Measurements from ENCODE around the gene MAPKAPK2. TPM values are rescaled to one million over a fixed set of nuclear protein-coding genes. Genes with fewer than 3 reads are reported as not detected.
A peak's percentile ranks its signal among the peaks of the same experiment; 100 is the strongest.

The MAPKAPK2 gene
- total RNA-seq, 1 experiment from 2014 or later, result 96.8 TPM

DNA sequence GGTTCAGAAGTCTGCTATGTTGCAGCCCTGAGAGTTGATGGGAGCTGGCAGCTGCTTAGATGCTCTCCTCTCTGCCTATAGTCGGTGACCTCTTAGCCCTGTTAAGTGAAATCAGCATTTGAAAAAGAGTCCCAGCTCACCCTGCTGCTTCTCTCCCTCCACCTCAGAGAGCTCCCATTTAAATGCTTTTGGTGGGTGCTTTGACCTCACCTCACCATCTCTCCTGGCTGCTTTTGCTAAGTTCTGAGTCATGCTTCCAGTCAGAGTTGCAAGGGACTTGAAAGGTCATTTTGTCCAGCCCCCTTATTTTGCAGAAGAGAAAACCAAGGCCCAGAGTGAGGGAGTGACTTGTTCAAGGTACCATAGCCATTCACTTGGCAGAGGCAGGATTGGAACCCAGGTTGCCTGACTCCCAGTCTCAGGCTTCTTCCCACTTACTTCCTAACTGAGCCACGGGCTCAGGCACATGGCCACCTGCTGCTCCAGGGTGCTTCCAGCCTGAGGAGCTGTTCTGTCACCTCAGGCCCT lies 3.3 kb downstream of the MAPKAPK2 start:
- H3K4me1 Mint-ChIP-seq (ENCODE audit: low read depth, unreplicated experiment), result peaks cover 53% of the 10 kb centered on the region
- intact Hi-C loops (cut with micrococcal nuclease; ENCODE audit: unreplicated experiment), result loop anchor here (2.0 kb wide), 2 partner anchors 15 to 53 kb away; partner anchors contain the start of gene DYRK3
- no peak overlapping the region for H3K27ac Mint-ChIP-seq (ENCODE audit: unreplicated experiment)
- Histone ChIP-seq H3K4me1 (peaks cover 67% of the 10 kb centered on the region), H3K4me3 (ENCODE audit: low read depth, low read length) (no peak overlapping the region), H3K27me3 (replicated peaks; ENCODE audit: control insufficient read depth, insufficient read depth, low read length) (no peaks in the 10 kb centered on the region), H3K36me3 (ENCODE audit: control insufficient read depth, insufficient read depth, low read length) (no peaks in the 10 kb centered on the region), H3K9me3 (no peaks in the 10 kb centered on the region)
- TF ChIP-seq, protein P1, sequence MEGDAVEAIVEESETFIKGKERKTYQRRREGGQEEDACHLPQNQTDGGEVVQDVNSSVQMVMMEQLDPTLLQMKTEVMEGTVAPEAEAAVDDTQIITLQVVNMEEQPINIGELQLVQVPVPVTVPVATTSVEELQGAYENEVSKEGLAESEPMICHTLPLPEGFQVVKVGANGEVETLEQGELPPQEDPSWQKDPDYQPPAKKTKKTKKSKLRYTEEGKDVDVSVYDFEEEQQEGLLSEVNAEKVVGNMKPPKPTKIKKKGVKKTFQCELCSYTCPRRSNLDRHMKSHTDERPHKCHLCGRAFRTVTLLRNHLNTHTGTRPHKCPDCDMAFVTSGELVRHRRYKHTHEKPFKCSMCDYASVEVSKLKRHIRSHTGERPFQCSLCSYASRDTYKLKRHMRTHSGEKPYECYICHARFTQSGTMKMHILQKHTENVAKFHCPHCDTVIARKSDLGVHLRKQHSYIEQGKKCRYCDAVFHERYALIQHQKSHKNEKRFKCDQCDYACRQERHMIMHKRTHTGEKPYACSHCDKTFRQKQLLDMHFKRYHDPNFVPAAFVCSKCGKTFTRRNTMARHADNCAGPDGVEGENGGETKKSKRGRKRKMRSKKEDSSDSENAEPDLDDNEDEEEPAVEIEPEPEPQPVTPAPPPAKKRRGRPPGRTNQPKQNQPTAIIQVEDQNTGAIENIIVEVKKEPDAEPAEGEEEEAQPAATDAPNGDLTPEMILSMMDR (IDR thresholded peaks at IDR 0.05; ENCODE audit: insufficient read depth in 1 of 2, low read depth in 1 of 2, low read length in 1 of 2, severe bottlenecking in 1 of 2, unreplicated experiment in 1 of 2), result no peak
- H3K27me3 Mint-ChIP-seq (ENCODE audit: insufficient read depth, unreplicated experiment), result no peaks in the 10 kb centered on the region
- ChIA-PET CTCF (no interaction called here), POLR2A (no interaction called here)
- no peak overlapping the region for H3K4me3 Mint-ChIP-seq (ENCODE audit: unreplicated experiment)
- H3K36me3 Mint-ChIP-seq (ENCODE audit: insufficient read depth, unreplicated experiment), result peaks cover 6% of the 10 kb centered on the region
- DNase-seq, result no peak
- BruUV-seq (replicated peaks), result no TSS peak
- H3K9me3 Mint-ChIP-seq (ENCODE audit: unreplicated experiment), result no peaks in the 10 kb centered on the region

DNA sequence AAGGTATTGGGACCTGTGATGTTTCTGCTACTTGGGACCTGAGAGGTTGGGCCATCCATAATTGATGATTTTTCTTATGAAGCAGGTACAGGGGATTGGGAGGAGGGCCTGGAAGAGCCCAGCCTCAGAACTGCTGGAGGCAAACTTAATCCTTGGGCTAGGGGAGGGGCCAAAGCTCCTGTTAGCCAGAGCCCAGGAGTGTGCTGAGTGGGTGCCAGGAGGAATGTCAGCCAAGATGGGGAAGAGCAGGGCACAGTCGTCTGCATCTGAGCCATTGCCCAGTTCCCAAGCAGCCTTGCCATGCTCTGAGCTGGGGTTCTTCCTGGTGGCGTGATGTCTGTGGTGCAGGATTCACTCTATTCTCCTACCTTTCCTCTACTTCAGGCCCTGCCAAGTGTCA lies 5.8 kb downstream of the MAPKAPK2 start:
- no peaks in the 10 kb centered on the region for H3K9me3 ChIP-seq
- TF ChIP-seq, protein P1 (IDR thresholded peaks at IDR 0.05; ENCODE audit: insufficient read depth in 1 of 2, low read depth in 1 of 2, low read length in 1 of 2, severe bottlenecking in 1 of 2, unreplicated experiment in 1 of 2), result no peak
- no TSS peak for BruUV-seq (replicated peaks)
- H3K4me3 ChIP-seq (ENCODE audit: low read depth, low read length), result no peak overlapping the region
- H3K27me3 ChIP-seq (replicated peaks; ENCODE audit: control insufficient read depth, insufficient read depth, low read length), result no peaks in the 10 kb centered on the region
- H3K4me1 Mint-ChIP-seq (ENCODE audit: low read depth, unreplicated experiment), result peaks cover 78% of the 10 kb centered on the region
- ChIA-PET POLR2A (no interaction called here), CTCF (interaction anchor here (1.5 kb wide), 1 partner anchor 16 kb away, joined by 4 read pairs; no protein-coding TSS in a partner anchor)
- no peaks in the 10 kb centered on the region for H3K27me3 Mint-ChIP-seq (ENCODE audit: insufficient read depth, unreplicated experiment)
- no peak overlapping the region for H3K4me3 Mint-ChIP-seq (ENCODE audit: unreplicated experiment)
- intact Hi-C loops (cut with micrococcal nuclease; ENCODE audit: unreplicated experiment), result no loop called here
- peak overlapping the region; percentile 81 for H3K27ac Mint-ChIP-seq (ENCODE audit: unreplicated experiment)
- no peaks in the 10 kb centered on the region; the same call in 1 of the 2 replicates for H3K36me3 ChIP-seq (ENCODE audit: control insufficient read depth, insufficient read depth, low read length)
- H3K9me3 Mint-ChIP-seq (ENCODE audit: unreplicated experiment), result no peaks in the 10 kb centered on the region
- DNase-seq, result no peak
- H3K36me3 Mint-ChIP-seq (ENCODE audit: insufficient read depth, unreplicated experiment), result peaks cover 6% of the 10 kb centered on the region
- peaks cover 86% of the 10 kb centered on the region for H3K4me1 ChIP-seq

DNA sequence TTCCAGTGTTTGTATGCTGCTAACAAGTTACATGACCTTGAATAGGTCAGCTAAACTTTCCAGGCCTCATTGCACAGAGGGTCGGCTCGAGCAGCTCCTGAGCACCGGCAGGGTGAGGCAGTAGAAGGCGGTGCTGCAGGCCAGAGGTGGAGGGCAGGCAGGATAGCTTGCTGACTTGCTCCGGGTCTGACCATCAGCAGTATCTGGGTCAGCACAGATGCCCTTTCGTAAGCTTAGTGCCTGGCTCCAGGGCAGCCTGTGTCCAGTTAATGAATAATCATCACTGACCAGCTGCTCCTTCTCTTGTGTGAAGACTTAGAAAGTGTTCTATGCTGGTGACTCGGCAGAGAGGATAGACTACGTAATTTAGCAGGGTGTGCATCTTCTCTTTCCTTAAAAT lies 6.9 kb downstream of the MAPKAPK2 start:
- Mint-ChIP-seq H3K36me3 (ENCODE audit: insufficient read depth, unreplicated experiment) (peaks cover 17% of the 10 kb centered on the region), H3K27me3 (ENCODE audit: insufficient read depth, unreplicated experiment) (no peaks in the 10 kb centered on the region), H3K9me3 (ENCODE audit: unreplicated experiment) (no peaks in the 10 kb centered on the region), H3K4me3 (ENCODE audit: unreplicated experiment) (peak overlapping the region; percentile 30), H3K4me1 (ENCODE audit: low read depth, unreplicated experiment) (peaks cover 83% of the 10 kb centered on the region), H3K27ac (ENCODE audit: unreplicated experiment) (peak overlapping the region; percentile 75)
- DNase-seq, result peak; percentile 66 to 73
- ChIA-PET CTCF (interaction anchor here (0.9 to 1.5 kb wide), 3 partner anchors 17 to 61 kb away, joined by 3 to 4 read pairs (median 4); no protein-coding TSS in a partner anchor), POLR2A (no interaction called here)
- TF ChIP-seq, protein P1 (IDR thresholded peaks at IDR 0.05; ENCODE audit: insufficient read depth in 1 of 2, low read depth in 1 of 2, low read length in 1 of 2, severe bottlenecking in 1 of 2, unreplicated experiment in 1 of 2), result no peak
- intact Hi-C loops (cut with micrococcal nuclease; ENCODE audit: unreplicated experiment), result no loop called here
- Histone ChIP-seq H3K4me3 (ENCODE audit: low read depth, low read length) (no peak overlapping the region), H3K27me3 (replicated peaks; ENCODE audit: control insufficient read depth, insufficient read depth, low read length) (no peaks in the 10 kb centered on the region), H3K36me3 (ENCODE audit: control insufficient read depth, insufficient read depth, low read length) (no peaks in the 10 kb centered on the region; the same call in 1 of the 2 replicates), H3K4me1 (peaks cover 84% of the 10 kb centered on the region), H3K9me3 (no peaks in the 10 kb centered on the region)
- no TSS peak for BruUV-seq (replicated peaks)
